Measurements from ENCODE around the gene SEC61G. TPM values are rescaled to one million over a fixed set of nuclear protein-coding genes. Genes with fewer than 3 reads are reported as not detected.
A peak's percentile ranks its signal among the peaks of the same experiment; 100 is the strongest.

SEC61G gene
- total RNA-seq, 1 experiment from 2014 or later = 253 TPM

- H3K27me3 ChIP-seq (ENCODE audit: control insufficient read depth, insufficient read depth, low read length) = peaks cover 2% of the 10 kb centered on the region; the same call in 1 of the 2 replicates
- no peak for DNase-seq
- no peaks in the 10 kb centered on the region for H3K36me3 ChIP-seq (replicated peaks; ENCODE audit: control insufficient read depth, insufficient read depth, low read length)
- no peak overlapping the region for H3K4me3 ChIP-seq (ENCODE audit: insufficient read depth, low read depth, low read length)
These were observed 19.9 kb upstream of the SEC61G start for GRCh38 chr7:54778696-54779540.

GRCh38 chr7:54778166-54778565, 19.2 kb upstream of the SEC61G start:
- no peak for DNase-seq
- Histone ChIP-seq H3K36me3 (replicated peaks; ENCODE audit: control insufficient read depth, insufficient read depth, low read length) (no peaks in the 10 kb centered on the region), H3K27me3 (ENCODE audit: control insufficient read depth, insufficient read depth, low read length) (peaks cover 2% of the 10 kb centered on the region; the same call in 1 of the 2 replicates), H3K4me3 (ENCODE audit: insufficient read depth, low read depth, low read length) (no peak overlapping the region)

- no peak for DNase-seq
- no peak overlapping the region for H3K4me3 ChIP-seq (ENCODE audit: insufficient read depth, low read depth, low read length)
- H3K36me3 ChIP-seq (replicated peaks; ENCODE audit: control insufficient read depth, insufficient read depth, low read length) = no peaks in the 10 kb centered on the region
- H3K27me3 ChIP-seq (ENCODE audit: control insufficient read depth, insufficient read depth, low read length) = no peaks in the 10 kb centered on the region
These were observed 16.1 kb upstream of the SEC61G start for GRCh38 chr7:54774785-54775740.

- DNase-seq = peak; percentile 80
- Histone ChIP-seq H3K36me3 (replicated peaks; ENCODE audit: control insufficient read depth, insufficient read depth, low read length) (no peaks in the 10 kb centered on the region), H3K27me3 (ENCODE audit: control insufficient read depth, insufficient read depth, low read length) (no peaks in the 10 kb centered on the region), H3K4me3 (ENCODE audit: insufficient read depth, low read depth, low read length) (no peak overlapping the region)
These were observed 14.7 kb upstream of the SEC61G start for GRCh38 chr7:54773472-54774399.

- no peak for DNase-seq
- no peaks in the 10 kb centered on the region for H3K27me3 ChIP-seq (ENCODE audit: control insufficient read depth, insufficient read depth, low read length)
- H3K36me3 ChIP-seq (replicated peaks; ENCODE audit: control insufficient read depth, insufficient read depth, low read length) = no peaks in the 10 kb centered on the region
- H3K4me3 ChIP-seq (ENCODE audit: insufficient read depth, low read depth, low read length) = no peak overlapping the region
These were observed 10.2 kb upstream of the SEC61G start for GRCh38 chr7:54769203-54769602.

GRCh38 chr7:54764861-54765260, 5.8 kb upstream of the SEC61G start:
- H3K27me3 ChIP-seq (ENCODE audit: control insufficient read depth, insufficient read depth, low read length) = no peaks in the 10 kb centered on the region
- no peak overlapping the region for H3K4me3 ChIP-seq (ENCODE audit: insufficient read depth, low read depth, low read length)
- no peak for DNase-seq
- H3K36me3 ChIP-seq (replicated peaks; ENCODE audit: control insufficient read depth, insufficient read depth, low read length) = no peaks in the 10 kb centered on the region

- no peak for DNase-seq
- Histone ChIP-seq H3K4me3 (ENCODE audit: insufficient read depth, low read depth, low read length) (peak overlapping the region; percentile 86), H3K36me3 (replicated peaks; ENCODE audit: control insufficient read depth, insufficient read depth, low read length) (peaks cover 11% of the 10 kb centered on the region), H3K27me3 (ENCODE audit: control insufficient read depth, insufficient read depth, low read length) (no peaks in the 10 kb centered on the region)
These were observed 1.3 kb downstream of the SEC61G start for GRCh38 chr7:54757711-54758110.

- Histone ChIP-seq H3K27me3 (ENCODE audit: control insufficient read depth, insufficient read depth, low read length) (no peaks in the 10 kb centered on the region), H3K36me3 (replicated peaks; ENCODE audit: control insufficient read depth, insufficient read depth, low read length) (peaks cover 15% of the 10 kb centered on the region), H3K4me3 (ENCODE audit: insufficient read depth, low read depth, low read length) (no peak overlapping the region)
- DNase-seq = no peak
These were observed 9.8 kb downstream of the SEC61G start for GRCh38 chr7:54749200-54749599.

GRCh38 chr7:54747234-54747633, 11.8 kb downstream of the SEC61G start:
- H3K36me3 ChIP-seq (replicated peaks; ENCODE audit: control insufficient read depth, insufficient read depth, low read length) = peaks cover 10% of the 10 kb centered on the region

GRCh38 chr7:54743580-54743979, 15.4 kb downstream of the SEC61G start:
- Histone ChIP-seq H3K4me3 (ENCODE audit: insufficient read depth, low read depth, low read length) (no peak overlapping the region), H3K36me3 (replicated peaks; ENCODE audit: control insufficient read depth, insufficient read depth, low read length) (no peaks in the 10 kb centered on the region; the same call in none of the 2 replicates), H3K27me3 (ENCODE audit: control insufficient read depth, insufficient read depth, low read length) (no peaks in the 10 kb centered on the region)
- no peak for DNase-seq

More at GRCh38 chr7:54747234-54747633, 11.8 kb downstream of the SEC61G start:
- no peak for DNase-seq
- Histone ChIP-seq H3K4me3 (ENCODE audit: insufficient read depth, low read depth, low read length) (no peak overlapping the region), H3K27me3 (ENCODE audit: control insufficient read depth, insufficient read depth, low read length) (no peaks in the 10 kb centered on the region)

GRCh38 chr7:54738737-54739136, 20.3 kb downstream of the SEC61G start:
- H3K27me3 ChIP-seq (ENCODE audit: control insufficient read depth, insufficient read depth, low read length) = no peaks in the 10 kb centered on the region

GRCh38 chr7:54729107-54729506, 29.9 kb downstream of the SEC61G start:
- H3K27me3 ChIP-seq (ENCODE audit: control insufficient read depth, insufficient read depth, low read length) = no peaks in the 10 kb centered on the region
- H3K36me3 ChIP-seq (replicated peaks; ENCODE audit: control insufficient read depth, insufficient read depth, low read length) = no peaks in the 10 kb centered on the region
- no peak for DNase-seq
- no peak overlapping the region for H3K4me3 ChIP-seq (ENCODE audit: insufficient read depth, low read depth, low read length)

More at GRCh38 chr7:54738737-54739136, 20.3 kb downstream of the SEC61G start:
- H3K36me3 ChIP-seq (replicated peaks; ENCODE audit: control insufficient read depth, insufficient read depth, low read length) = no peaks in the 10 kb centered on the region
- no peak overlapping the region for H3K4me3 ChIP-seq (ENCODE audit: insufficient read depth, low read depth, low read length)
- no peak for DNase-seq

- DNase-seq = peak; percentile 13
- no peak overlapping the region for H3K4me3 ChIP-seq (ENCODE audit: insufficient read depth, low read depth, low read length)
- H3K27me3 ChIP-seq (ENCODE audit: control insufficient read depth, insufficient read depth, low read length) = no peaks in the 10 kb centered on the region
- H3K36me3 ChIP-seq (replicated peaks; ENCODE audit: control insufficient read depth, insufficient read depth, low read length) = no peaks in the 10 kb centered on the region
These were observed 30.6 kb downstream of the SEC61G start for GRCh38 chr7:54728411-54728810.

- H3K36me3 ChIP-seq (replicated peaks; ENCODE audit: control insufficient read depth, insufficient read depth, low read length) = no peaks in the 10 kb centered on the region
- no peak for DNase-seq
- no peak overlapping the region for H3K4me3 ChIP-seq (ENCODE audit: insufficient read depth, low read depth, low read length)
- no peaks in the 10 kb centered on the region for H3K27me3 ChIP-seq (ENCODE audit: control insufficient read depth, insufficient read depth, low read length)
These were observed 33.8 kb downstream of the SEC61G start for GRCh38 chr7:54725255-54725654.
